Tibial nerve (tissue), 4 donors: ENCODE measurements around the gene INTS12. TPM values are rescaled to one million over a fixed set of nuclear protein-coding genes. Genes with fewer than 3 reads are reported as not detected.

ENCODE experiments used
- DNase-seq, 2 donors: peaks; one replicate each; pipeline ENCODE4 v3.0.0-alpha.2; 2019; ENCODE audit warnings: low spot score in 2 of 2
- H3K27ac ChIP-seq, 4 donors: fragments of 200-600 bp; sonication (generic) in 3 of 4; one replicate each; pipeline ENCODE4 v1.5.1; 2017 to 2019; ENCODE audit warnings: mild to moderate bottlenecking in 1 of 4
- H3K27me3 ChIP-seq, 2 donors: fragments of 200-600 bp; sonication (generic) in 1 of 2; one replicate each; pipeline versions ENCODE4 v1.5.1 to v1.6.0; 2017 to 2019
- H3K36me3 ChIP-seq, 3 donors: fragments of 200-600 bp; sonication (generic); one replicate each; pipeline ENCODE4 v1.5.1; 2018 to 2019
- H3K4me1 ChIP-seq, 4 donors: fragments of 200-600 bp; sonication (generic) in 3 of 4; one replicate each; pipeline ENCODE4 v1.5.1; 2017 to 2019
- H3K4me3 ChIP-seq, 4 donors: fragments of 200-600 bp; sonication (generic) in 3 of 4; one replicate each; pipeline ENCODE4 v1.5.1; 2017 to 2019; ENCODE audit warnings: mild to moderate bottlenecking in 1 of 4, moderate library complexity in 1 of 4
- H3K9me3 ChIP-seq, 4 donors: fragments of 200-600 bp; sonication (generic) in 3 of 4; one replicate each; pipeline ENCODE4 v1.5.1; 2017 to 2019
- EP300 ChIP-seq, 2 donors: sonication (generic); formaldehyde crosslinking; IDR thresholded peaks; one replicate each; pipeline ENCODE4 v1.6.1; 2017; ENCODE audit warnings: antibody characterized with exemption in 2 of 2, mild to moderate bottlenecking in 1 of 2
- POLR2A ChIP-seq, 2 donors: fragments of 450-650 bp; IDR thresholded peaks; one replicate each; pipeline ENCODE4 v1.6.1; 2017; ENCODE audit warnings: antibody characterized with exemption in 2 of 2, mild to moderate bottlenecking in 2 of 2, moderate library complexity in 2 of 2
- WGBS, 2 donors: methylation state at CpG; one replicate each; pipeline ENCODE4 v1.1.5; 2018; 5-methylcytosine and 5-hydroxymethylcytosine counted together
- total RNA-seq, 4 donors: library from RNA; depleted of rRNA; stranded (reverse); fragments of >200 nt; gene quantifications; one replicate each; pipeline ENCODE4 v1.1.0, GENCODE V29; 2016
- TF ChIP-seq, protein P1 (sequence below), 5 experiments: fragments of 200-600 bp in 3 of 5; fragments of 450-650 bp in 2 of 5; sonication (generic) in 3 of 5; IDR thresholded peaks; one replicate each; pipeline ENCODE4 v1.5.1; 2016 to 2019; ENCODE audit warnings: antibody characterized with exemption in 5 of 5, mild to moderate bottlenecking in 3 of 5, moderate library complexity in 2 of 5

INTS12 gene
- total RNA-seq, 4 donors from 2014 or later: 15.7 to 29.5 (median 24.9) TPM

DNA sequence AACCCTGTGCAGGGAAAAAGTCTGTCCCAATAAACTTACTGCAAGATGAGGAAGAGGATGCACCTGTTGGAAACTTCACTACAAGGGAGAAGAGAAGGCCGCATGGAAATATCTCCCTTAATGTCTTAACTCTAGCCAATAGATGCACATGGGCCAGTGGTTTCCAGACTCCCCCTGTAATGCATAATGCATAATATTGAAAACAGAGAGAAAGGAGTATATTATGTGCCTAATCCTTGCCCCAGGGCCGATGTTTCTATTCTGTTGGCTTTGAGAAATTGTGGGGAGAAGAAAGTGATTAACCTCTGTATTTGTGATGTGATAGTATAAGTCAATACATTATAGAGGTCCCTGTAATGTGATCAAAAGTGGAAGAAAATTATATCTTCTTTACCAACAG is 37.2 kb downstream of the INTS12 start:
- no peak for DNase-seq
- H3K9me3 ChIP-seq: no peaks in the 10 kb centered on the region
- no peaks in the 10 kb centered on the region for H3K27me3 ChIP-seq
- H3K36me3 ChIP-seq: no peaks in the 10 kb centered on the region
- 79 to 83% methylated on average over 2 of the region's 2 CpGs for WGBS, 2 donors
- H3K4me3 ChIP-seq: no peak overlapping the region
- H3K4me1 ChIP-seq: no peaks in the 10 kb centered on the region
- TF ChIP-seq, protein P1, sequence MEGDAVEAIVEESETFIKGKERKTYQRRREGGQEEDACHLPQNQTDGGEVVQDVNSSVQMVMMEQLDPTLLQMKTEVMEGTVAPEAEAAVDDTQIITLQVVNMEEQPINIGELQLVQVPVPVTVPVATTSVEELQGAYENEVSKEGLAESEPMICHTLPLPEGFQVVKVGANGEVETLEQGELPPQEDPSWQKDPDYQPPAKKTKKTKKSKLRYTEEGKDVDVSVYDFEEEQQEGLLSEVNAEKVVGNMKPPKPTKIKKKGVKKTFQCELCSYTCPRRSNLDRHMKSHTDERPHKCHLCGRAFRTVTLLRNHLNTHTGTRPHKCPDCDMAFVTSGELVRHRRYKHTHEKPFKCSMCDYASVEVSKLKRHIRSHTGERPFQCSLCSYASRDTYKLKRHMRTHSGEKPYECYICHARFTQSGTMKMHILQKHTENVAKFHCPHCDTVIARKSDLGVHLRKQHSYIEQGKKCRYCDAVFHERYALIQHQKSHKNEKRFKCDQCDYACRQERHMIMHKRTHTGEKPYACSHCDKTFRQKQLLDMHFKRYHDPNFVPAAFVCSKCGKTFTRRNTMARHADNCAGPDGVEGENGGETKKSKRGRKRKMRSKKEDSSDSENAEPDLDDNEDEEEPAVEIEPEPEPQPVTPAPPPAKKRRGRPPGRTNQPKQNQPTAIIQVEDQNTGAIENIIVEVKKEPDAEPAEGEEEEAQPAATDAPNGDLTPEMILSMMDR (IDR thresholded peaks at IDR 0.05): no peak
- TF ChIP-seq EP300 (IDR thresholded peaks at IDR 0.05): no peak
- TF ChIP-seq POLR2A (IDR thresholded peaks at IDR 0.05): no peak
- no peak overlapping the region for H3K27ac ChIP-seq

GRCh38 chr4:105670684-105671083 is 37.8 kb downstream of the INTS12 start:
- TF ChIP-seq EP300 (IDR thresholded peaks at IDR 0.05) (no peak), POLR2A (IDR thresholded peaks at IDR 0.05) (no peak)
- TF ChIP-seq, protein P1 (IDR thresholded peaks at IDR 0.05): no peak

DNA sequence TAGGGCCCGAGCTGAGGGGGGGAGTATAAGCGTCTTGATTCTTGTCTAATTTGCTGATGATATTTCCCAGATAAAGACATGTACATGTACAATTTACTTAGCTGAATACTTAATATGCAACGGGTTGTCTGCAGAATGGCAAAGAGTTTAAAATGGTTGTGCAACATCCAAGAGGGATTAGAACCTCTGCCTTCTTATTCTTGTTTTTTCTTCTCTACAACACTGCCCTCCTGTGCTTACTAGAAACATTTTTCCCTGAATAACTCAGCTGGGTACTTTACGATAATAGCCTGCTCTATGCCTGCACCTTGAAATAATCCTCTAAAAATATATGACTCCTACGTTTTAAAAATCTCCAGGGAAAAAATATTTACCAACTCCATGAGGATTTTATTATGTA is 41.8 kb downstream of the INTS12 start:
- Histone ChIP-seq H3K9me3 (no peaks in the 10 kb centered on the region), H3K36me3 (no peaks in the 10 kb centered on the region), H3K4me3 (no peak overlapping the region), H3K27me3 (no peaks in the 10 kb centered on the region), H3K4me1 (no peaks in the 10 kb centered on the region), H3K27ac (no peak overlapping the region)
- no peak for TF ChIP-seq EP300 (IDR thresholded peaks at IDR 0.05)
- TF ChIP-seq, protein P1 (IDR thresholded peaks at IDR 0.05): peak in 1 of 5 experiments; percentile 39
- WGBS, 2 donors: 45 to 55% methylated on average over 5 of the region's 5 CpGs
- no peak for DNase-seq

More at GRCh38 chr4:105670684-105671083, 37.8 kb downstream of the INTS12 start:
- no peak overlapping the region for H3K4me3 ChIP-seq
- no peaks in the 10 kb centered on the region for H3K27me3 ChIP-seq
- H3K27ac ChIP-seq: no peak overlapping the region
- H3K9me3 ChIP-seq: no peaks in the 10 kb centered on the region
- DNase-seq: no peak
- no peaks in the 10 kb centered on the region for H3K4me1 ChIP-seq
- no peaks in the 10 kb centered on the region for H3K36me3 ChIP-seq

GRCh38 chr4:105662935-105663675 is 45.4 kb downstream of the INTS12 start:
- H3K27me3 ChIP-seq: no peaks in the 10 kb centered on the region
- no peaks in the 10 kb centered on the region for H3K36me3 ChIP-seq
- TF ChIP-seq POLR2A (IDR thresholded peaks at IDR 0.05) (no peak), EP300 (IDR thresholded peaks at IDR 0.05) (no peak)
- TF ChIP-seq, protein P1 (IDR thresholded peaks at IDR 0.05): no peak
- H3K27ac ChIP-seq: no peak overlapping the region
- 71 to 96% methylated on average over 2 of the region's 2 CpGs for WGBS, 2 donors
- H3K9me3 ChIP-seq: no peaks in the 10 kb centered on the region
- no peak overlapping the region for H3K4me3 ChIP-seq
- DNase-seq: no peak
- H3K4me1 ChIP-seq: no peaks in the 10 kb centered on the region

DNA sequence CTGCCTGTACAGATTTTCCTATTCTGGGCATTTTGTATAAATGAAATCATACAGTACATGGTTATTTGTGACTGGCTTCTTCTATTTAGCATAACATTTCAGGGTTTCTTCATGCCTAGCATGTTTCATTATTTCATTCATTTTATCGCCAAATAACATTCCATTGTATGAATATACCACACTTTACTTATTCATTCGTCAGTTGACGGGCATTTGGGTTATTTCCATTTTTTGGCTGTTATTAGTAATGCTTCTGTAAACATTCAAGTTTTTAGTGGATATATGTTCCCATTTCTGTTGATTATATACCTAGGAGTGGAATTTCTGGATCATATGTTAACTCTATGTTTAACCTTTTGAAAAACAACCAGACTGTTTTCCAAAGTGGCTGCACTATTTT is 47.5 kb downstream of the INTS12 start:
- Histone ChIP-seq H3K27me3 (no peaks in the 10 kb centered on the region), H3K36me3 (no peaks in the 10 kb centered on the region), H3K9me3 (no peaks in the 10 kb centered on the region), H3K27ac (no peak overlapping the region), H3K4me1 (no peaks in the 10 kb centered on the region), H3K4me3 (no peak overlapping the region)
- no peak for DNase-seq
- WGBS, 2 donors: 65 to 74% methylated on average over 3 of the region's 3 CpGs
- TF ChIP-seq EP300 (IDR thresholded peaks at IDR 0.05): no peak
